OCI-LY1 (cell line): ENCODE results near the gene TMEM179B.
"Not testable (repeated sequence)": the region's sequence is repeated elsewhere in the genome, so short reads cannot be mapped to it uniquely, and the experiment has no call there.

Source experiments
- H2AFZ ChIP-seq: fragments of 200-600 bp; sonication (generic), shearing (Covaris generic); 2 replicates; pipeline ENCODE4 v1.6.0; 2014; ENCODE audit warnings: antibody characterized with exemption, mild to moderate bottlenecking, low read length
- H3F3A ChIP-seq: fragments of 200-600 bp; sonication (generic), shearing (Covaris generic); 2 replicates; pipeline ENCODE4 v1.6.0; 2014; ENCODE audit warnings: mild to moderate bottlenecking, antibody characterized with exemption, low read length, moderate library complexity; ENCODE audit not compliant: insufficient read depth
- H3K27ac ChIP-seq: fragments of 200-600 bp; sonication (generic); 2 replicates; pipeline ENCODE4 v1.5.1; 2014; ENCODE audit warnings: low read length, mixed run types, mild to moderate bottlenecking, low read depth; ENCODE audit not compliant: poor library complexity, severe bottlenecking
- H3K27me3 ChIP-seq: fragments of 200-600 bp; sonication (generic); 2 replicates; pipeline ENCODE4 v1.6.0; 2014; ENCODE audit warnings: antibody characterized with exemption, mild to moderate bottlenecking, low read length, moderate library complexity; ENCODE audit not compliant: insufficient read depth
- H3K36me3 ChIP-seq: fragments of 200-600 bp; sonication (generic); 2 replicates; pipeline ENCODE4 v1.6.1; 2014; ENCODE audit warnings: mild to moderate bottlenecking, antibody characterized with exemption, low read length, moderate library complexity, mixed read lengths; ENCODE audit not compliant: insufficient read depth
- H3K4me1 ChIP-seq: fragments of 200-600 bp; sonication (generic); 2 replicates; pipeline ENCODE4 v1.5.1; 2014; ENCODE audit warnings: mild to moderate bottlenecking, low read length, moderate library complexity; ENCODE audit not compliant: insufficient read depth, severe bottlenecking
- H3K4me2 ChIP-seq: fragments of 200-600 bp; sonication (generic), shearing (Covaris generic); 2 replicates; pipeline ENCODE4 v1.6.1; 2014; ENCODE audit warnings: low read length
- H3K4me3 ChIP-seq: fragments of 200-600 bp; sonication (generic); 2 replicates; pipeline ENCODE4 v1.5.1; 2014; ENCODE audit warnings: low read length, low read depth, mild to moderate bottlenecking, mixed read lengths; ENCODE audit not compliant: poor library complexity, severe bottlenecking
- H3K79me2 ChIP-seq: fragments of 200-600 bp; shearing (Covaris generic); 2 replicates; pipeline ENCODE4 v1.6.1; 2016; ENCODE audit warnings: mixed run types, low read length, mixed read lengths; ENCODE audit not compliant: insufficient read depth
- H3K9ac ChIP-seq: fragments of 200-600 bp; sonication (generic), shearing (Covaris generic); 2 replicates; pipeline ENCODE4 v1.6.1; 2014; ENCODE audit warnings: mild to moderate bottlenecking, low read length, mixed read lengths
- H3K9me2 ChIP-seq: fragments of 200-600 bp; sonication (generic), shearing (Covaris generic); 2 replicates; pipeline ENCODE4 v1.6.1; 2014; ENCODE audit warnings: low read depth, mild to moderate bottlenecking, low read length, mixed read lengths
- H3K9me3 ChIP-seq: fragments of 200-600 bp; shearing (Covaris generic); 2 replicates; pipeline ENCODE4 v1.6.1; 2014; ENCODE audit warnings: low read length, mixed read lengths
- H4K20me1 ChIP-seq: fragments of 200-600 bp; sonication (generic), shearing (Covaris generic); 2 replicates; pipeline ENCODE4 v1.6.0; 2016; ENCODE audit warnings: mild to moderate bottlenecking, low read length; ENCODE audit not compliant: insufficient read depth
- CTCF ChIP-seq: fragments of 200-600 bp; sonication (generic), shearing (Covaris generic); IDR thresholded peaks from 2 replicates; pipeline ENCODE4 v1.5.1; 2017; ENCODE audit warnings: mild to moderate bottlenecking, antibody characterized with exemption, low read length, moderate library complexity, mixed read lengths
- EZH2 ChIP-seq: fragments of 200-600 bp; sonication (generic), shearing (Covaris generic); IDR thresholded peaks from 2 replicates; pipeline ENCODE4 v1.8.0; 2017; ENCODE audit warnings: borderline replicate concordance, mixed run types, mild to moderate bottlenecking, antibody characterized with exemption, low read length, moderate library complexity, mixed read lengths

Gene TMEM179B

GRCh38 chr11:62755086-62755615 lies 32.1 kb upstream of the TMEM179B start:
- H3K36me3 ChIP-seq = peaks cover 15% of the 10 kb centered on the region; the same call in 1 of the 2 replicates
- no peak overlapping the region for H2AFZ ChIP-seq
- H3F3A ChIP-seq = 0 out of 2 replicates have a peak, but pooled peaks cover 4% of the 10 kb centered on the region
- H3K9me3 ChIP-seq = no peaks in the 10 kb centered on the region
- TF ChIP-seq EZH2 (no peak), CTCF (no peak)
- no peaks in the 10 kb centered on the region for H4K20me1 ChIP-seq
- H3K4me1 ChIP-seq = peaks cover 16% of the 10 kb centered on the region
- H3K9me2 ChIP-seq = no peaks in the 10 kb centered on the region
- no peaks in the 10 kb centered on the region for H3K79me2 ChIP-seq
- H3K4me3 ChIP-seq = peak overlapping the region; percentile 74
- no peak overlapping the region for H3K9ac ChIP-seq
- H3K27ac ChIP-seq = no peak overlapping the region
- H3K27me3 ChIP-seq = no peaks in the 10 kb centered on the region
- peak overlapping the region; percentile 60 for H3K4me2 ChIP-seq

GRCh38 chr11:62757846-62758788 lies 29.1 kb upstream of the TMEM179B start:
- H3K9me2 ChIP-seq = no peaks in the 10 kb centered on the region
- H3K4me1 ChIP-seq = peaks cover 27% of the 10 kb centered on the region
- no peaks in the 10 kb centered on the region for H3K27me3 ChIP-seq
- TF ChIP-seq EZH2 (no peak), CTCF (no peak)
- H3K36me3 ChIP-seq = peaks cover 2% of the 10 kb centered on the region; the same call in 1 of the 2 replicates
- no peak overlapping the region for H2AFZ ChIP-seq
- H3K4me2 ChIP-seq = no peak overlapping the region
- H3K4me3 ChIP-seq = no peak overlapping the region
- no peaks in the 10 kb centered on the region for H3K9me3 ChIP-seq
- H3K27ac ChIP-seq = peak overlapping the region; percentile 22
- H3K9ac ChIP-seq = no peak overlapping the region
- no peaks in the 10 kb centered on the region for H4K20me1 ChIP-seq
- H3K79me2 ChIP-seq = peaks cover 7% of the 10 kb centered on the region
- H3F3A ChIP-seq = 0 out of 2 replicates have a peak, but pooled peaks cover 4% of the 10 kb centered on the region

GRCh38 chr11:62760867-62761227 lies 26.4 kb upstream of the TMEM179B start:
- H3K27me3 ChIP-seq, H2AFZ ChIP-seq, H4K20me1 ChIP-seq, H3K27ac ChIP-seq, H3F3A ChIP-seq, H3K9me2 ChIP-seq, H3K36me3 ChIP-seq, H3K79me2 ChIP-seq, H3K9me3 ChIP-seq: not testable (repeated sequence)
- Histone ChIP-seq H3K9ac (peak overlapping the region; percentile 47; the same call in 1 of the 2 replicates), H3K4me3 (peak overlapping the region; percentile 92), H3K4me2 (peak overlapping the region; percentile 96), H3K4me1 (peaks cover 13% of the 10 kb centered on the region)
